Smooth muscle cell (in vitro differentiated cells): ENCODE measurements around the gene TMEM38B. TPM values are rescaled to one million over a fixed set of nuclear protein-coding genes. Genes with fewer than 3 reads are reported as not detected.

Experiments used
- DNase-seq: peaks from one replicate; lab custom pipeline; 2025; ENCODE audit not compliant: unreplicated experiment; lab: John Stamatoyannopoulos, UW
- H2AFZ ChIP-seq: fragments of 200-600 bp; sonication (generic); 2 replicates; pipeline ENCODE4 v1.6.0; 2016; ENCODE audit warnings: antibody characterized with exemption, low read depth, mild to moderate bottlenecking
- H3F3A ChIP-seq: fragments of 200-600 bp; sonication (generic); 2 replicates; pipeline ENCODE4 v1.6.0; 2017; ENCODE audit warnings: antibody characterized with exemption, low read depth
- H3K27ac ChIP-seq: fragments of 200-600 bp; sonication (generic); 2 replicates; pipeline ENCODE4 v1.5.1; 2016; ENCODE audit warnings: low read depth, mild to moderate bottlenecking
- H3K27me3 ChIP-seq: fragments of 200-600 bp; sonication (generic); 2 replicates; pipeline ENCODE4 v1.6.1; 2016; ENCODE audit warnings: low read depth, mild to moderate bottlenecking
- H3K36me3 ChIP-seq: fragments of 200-600 bp; sonication (generic); 2 replicates; pipeline ENCODE4 v1.5.1; 2016; ENCODE audit warnings: low read depth
- H3K4me1 ChIP-seq: fragments of 200-600 bp; sonication (generic); 2 replicates; pipeline ENCODE4 v1.5.1; 2016; ENCODE audit warnings: low read depth
- H3K4me2 ChIP-seq: fragments of 200-600 bp; sonication (generic); 2 replicates; pipeline ENCODE4 v1.6.0; 2016; ENCODE audit warnings: mild to moderate bottlenecking
- H3K4me3 ChIP-seq: fragments of 200-600 bp; sonication (generic); 2 replicates; pipeline ENCODE4 v1.5.1; 2016; ENCODE audit warnings: mild to moderate bottlenecking
- H3K79me2 ChIP-seq: fragments of 200-600 bp; sonication (generic); 2 replicates; pipeline ENCODE4 v1.6.0; 2016; ENCODE audit warnings: low read depth, mild to moderate bottlenecking
- H3K9ac ChIP-seq: fragments of 200-600 bp; sonication (generic); 2 replicates; pipeline ENCODE4 v1.6.0; 2016; ENCODE audit warnings: low read depth
- H3K9me3 ChIP-seq: fragments of 200-600 bp; sonication (generic); replicated peaks from 2 replicates; pipeline ENCODE4 v1.5.1; 2016; ENCODE audit warnings: low read depth
- H4K20me1 ChIP-seq: fragments of 200-600 bp; sonication (generic); 2 replicates; pipeline ENCODE4 v1.6.0; 2016; ENCODE audit warnings: low read depth
- WGBS: methylation state at CpG from one replicate; pipeline ENCODE4 v1.1.7; 2016; ENCODE audit warnings: low lambda C conversion rate; 5-methylcytosine and 5-hydroxymethylcytosine counted together
- polyA plus RNA-seq: library from polyadenylated mRNA; unstranded; fragments of >200 nt; fragmentation: Nextera tagmentation; extraction: Ambion mirVana; gene quantifications from 2 replicates; pipeline ENCODE4 v1.2.1, GENCODE V29; 2016
- total RNA-seq: library from RNA; depleted of rRNA; stranded (reverse); fragments of >200 nt; gene quantifications from 2 replicates; pipeline ENCODE4 v1.2.3, GENCODE V29; 2014
- TF ChIP-seq, protein P1 (sequence below): fragments of 200-600 bp; sonication (generic); IDR thresholded peaks from 2 replicates; pipeline ENCODE4 v1.5.1; 2017; ENCODE audit warnings: borderline replicate concordance, mild to moderate bottlenecking, antibody characterized with exemption; ENCODE audit not compliant: insufficient read depth, poor library complexity, severe bottlenecking

TMEM38B gene
- total and polyA plus RNA-seq, 2 experiments from 2014 or later = 15.9 to 28.4 TPM

DNA sequence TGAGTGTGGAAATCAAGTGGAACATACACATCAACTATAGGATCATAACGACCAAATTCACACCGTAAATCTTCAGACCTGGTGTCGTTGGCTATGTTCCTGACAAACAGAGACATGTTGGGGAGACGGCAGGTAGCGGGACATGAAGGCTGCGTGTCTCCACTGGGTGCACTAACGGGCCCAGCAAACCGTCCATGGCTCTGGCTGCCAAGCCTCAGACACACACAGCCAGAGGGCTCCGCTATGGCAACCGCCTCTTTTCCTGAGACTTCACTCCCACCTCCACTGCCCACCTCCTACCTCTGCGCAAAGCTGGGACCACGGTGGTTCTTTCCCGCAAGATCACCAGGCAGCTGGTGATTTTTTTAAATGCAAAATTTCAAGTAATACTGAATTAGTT is 16.3 kb downstream of the TMEM38B start:
- Histone ChIP-seq H3K4me2 (no peak overlapping the region), H2AFZ (no peak overlapping the region), H3K36me3 (peaks cover 3% of the 10 kb centered on the region), H3K9ac (no peak overlapping the region), H3K4me1 (no peaks in the 10 kb centered on the region), H3K27me3 (no peaks in the 10 kb centered on the region), H3F3A (no peaks in the 10 kb centered on the region), H3K9me3 (no peaks in the 10 kb centered on the region), H4K20me1 (no peaks in the 10 kb centered on the region), H3K4me3 (no peak overlapping the region), H3K27ac (no peak overlapping the region), H3K79me2 (no peaks in the 10 kb centered on the region)
- 98% methylated on average over 13 of the region's 13 CpGs for WGBS
- no peak for DNase-seq
- TF ChIP-seq, protein P1, sequence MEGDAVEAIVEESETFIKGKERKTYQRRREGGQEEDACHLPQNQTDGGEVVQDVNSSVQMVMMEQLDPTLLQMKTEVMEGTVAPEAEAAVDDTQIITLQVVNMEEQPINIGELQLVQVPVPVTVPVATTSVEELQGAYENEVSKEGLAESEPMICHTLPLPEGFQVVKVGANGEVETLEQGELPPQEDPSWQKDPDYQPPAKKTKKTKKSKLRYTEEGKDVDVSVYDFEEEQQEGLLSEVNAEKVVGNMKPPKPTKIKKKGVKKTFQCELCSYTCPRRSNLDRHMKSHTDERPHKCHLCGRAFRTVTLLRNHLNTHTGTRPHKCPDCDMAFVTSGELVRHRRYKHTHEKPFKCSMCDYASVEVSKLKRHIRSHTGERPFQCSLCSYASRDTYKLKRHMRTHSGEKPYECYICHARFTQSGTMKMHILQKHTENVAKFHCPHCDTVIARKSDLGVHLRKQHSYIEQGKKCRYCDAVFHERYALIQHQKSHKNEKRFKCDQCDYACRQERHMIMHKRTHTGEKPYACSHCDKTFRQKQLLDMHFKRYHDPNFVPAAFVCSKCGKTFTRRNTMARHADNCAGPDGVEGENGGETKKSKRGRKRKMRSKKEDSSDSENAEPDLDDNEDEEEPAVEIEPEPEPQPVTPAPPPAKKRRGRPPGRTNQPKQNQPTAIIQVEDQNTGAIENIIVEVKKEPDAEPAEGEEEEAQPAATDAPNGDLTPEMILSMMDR = no peak

DNA sequence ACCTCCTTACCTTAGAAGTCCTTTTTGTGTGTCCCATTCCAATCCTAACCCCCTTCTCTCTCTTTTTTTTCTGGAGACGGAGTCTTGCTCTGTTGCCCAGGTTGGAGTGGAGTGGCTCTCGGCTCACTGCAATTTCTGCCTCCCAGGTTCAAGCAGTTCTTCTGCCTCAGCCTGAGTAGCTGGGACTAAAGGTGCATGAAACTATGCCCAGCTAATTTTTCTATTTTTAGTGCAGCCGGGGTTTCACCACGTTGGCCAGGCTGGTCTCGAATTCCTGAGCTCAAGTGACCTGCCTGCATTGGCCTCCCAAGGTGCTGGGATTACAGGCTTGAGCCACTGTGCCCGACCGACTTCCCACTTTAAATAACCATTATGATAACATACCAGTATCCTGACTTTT is 17.5 kb downstream of the TMEM38B start:
- DNase-seq = no peak
- Histone ChIP-seq H2AFZ (no peak overlapping the region), H3K27me3 (no peaks in the 10 kb centered on the region), H3K4me1 (no peaks in the 10 kb centered on the region), H3K9me3 (no peaks in the 10 kb centered on the region), H3K4me3 (no peak overlapping the region), H3K36me3 (peaks cover 3% of the 10 kb centered on the region), H4K20me1 (no peaks in the 10 kb centered on the region), H3K27ac (no peak overlapping the region), H3F3A (no peaks in the 10 kb centered on the region), H3K4me2 (no peak overlapping the region), H3K9ac (no peak overlapping the region), H3K79me2 (no peaks in the 10 kb centered on the region)
- TF ChIP-seq, protein P1 = no peak
- WGBS = 88% methylated on average over 7 of the region's 7 CpGs

DNA sequence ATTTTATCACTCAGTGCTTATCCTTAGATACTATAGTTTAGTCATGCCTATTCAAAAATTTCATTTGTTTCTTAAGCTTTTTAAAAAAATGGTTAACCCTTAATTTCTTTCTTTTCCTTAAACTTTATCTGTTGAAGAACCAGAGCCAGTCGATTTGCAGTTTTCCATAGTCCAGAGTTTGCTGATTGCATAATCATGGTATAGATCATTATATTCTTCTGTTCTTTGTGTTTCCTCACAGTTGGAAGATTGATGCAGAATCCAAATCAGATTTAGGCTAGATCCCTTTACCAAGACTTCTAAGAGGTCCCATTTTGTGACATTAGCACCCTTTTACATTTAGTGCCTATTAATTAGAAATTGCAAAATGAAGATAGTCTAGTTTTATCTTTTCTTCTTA is 18.0 kb downstream of the TMEM38B start:
- 89% methylated on average over 1 of the region's 1 CpG for WGBS

DNA sequence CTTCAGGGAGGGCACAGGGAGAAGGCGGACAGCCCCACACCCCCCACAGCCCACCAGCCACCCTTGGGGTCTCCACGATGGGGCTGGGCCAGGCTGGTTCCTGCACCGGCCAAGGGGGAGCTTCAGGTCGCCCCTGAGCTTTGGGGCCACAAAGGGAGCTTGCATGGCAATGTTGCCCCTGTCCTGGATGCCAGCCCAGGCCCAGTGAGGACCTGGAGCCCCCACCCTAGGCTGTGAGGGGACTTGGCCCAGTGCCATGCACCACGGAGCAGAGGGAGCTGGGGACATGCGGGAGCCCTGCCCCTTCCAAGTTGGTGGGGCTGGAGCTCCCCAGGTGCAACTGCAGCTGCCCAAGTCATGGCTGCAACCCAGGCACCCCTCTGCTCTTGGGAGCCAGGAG is 18.4 kb downstream of the TMEM38B start:
- H3K9ac ChIP-seq = no peak overlapping the region

More for the DNA sequence above, 18.0 kb downstream of the TMEM38B start:
- H3K4me3 ChIP-seq = no peak overlapping the region
- no peak overlapping the region for H3K4me2 ChIP-seq
- no peak overlapping the region for H3K9ac ChIP-seq
- no peaks in the 10 kb centered on the region for H3K4me1 ChIP-seq
- no peak overlapping the region for H3K27ac ChIP-seq
- H3K9me3 ChIP-seq = no peaks in the 10 kb centered on the region
- no peaks in the 10 kb centered on the region for H3K27me3 ChIP-seq
- no peak for DNase-seq
- H2AFZ ChIP-seq = no peak overlapping the region
- no peaks in the 10 kb centered on the region for H4K20me1 ChIP-seq
- TF ChIP-seq, protein P1 = no peak
- H3F3A ChIP-seq = no peaks in the 10 kb centered on the region
- no peaks in the 10 kb centered on the region for H3K79me2 ChIP-seq
- H3K36me3 ChIP-seq = peaks cover 3% of the 10 kb centered on the region

More for the DNA sequence above, 18.4 kb downstream of the TMEM38B start:
- no peaks in the 10 kb centered on the region for H4K20me1 ChIP-seq
- H3K9me3 ChIP-seq = no peaks in the 10 kb centered on the region
- WGBS = 90% methylated on average over 6 of the region's 6 CpGs
- H3K27ac ChIP-seq = no peak overlapping the region
- no peak overlapping the region for H3K4me2 ChIP-seq
- H3K79me2 ChIP-seq = no peaks in the 10 kb centered on the region
- no peak overlapping the region for H2AFZ ChIP-seq
- TF ChIP-seq, protein P1 = no peak
- DNase-seq = no peak
- no peaks in the 10 kb centered on the region for H3K27me3 ChIP-seq
- no peak overlapping the region for H3K4me3 ChIP-seq
- H3K36me3 ChIP-seq = peaks cover 3% of the 10 kb centered on the region
- no peaks in the 10 kb centered on the region for H3K4me1 ChIP-seq
- H3F3A ChIP-seq = no peaks in the 10 kb centered on the region
